ENCODE data around the gene NOP10.

Gene NOP10

DNA sequence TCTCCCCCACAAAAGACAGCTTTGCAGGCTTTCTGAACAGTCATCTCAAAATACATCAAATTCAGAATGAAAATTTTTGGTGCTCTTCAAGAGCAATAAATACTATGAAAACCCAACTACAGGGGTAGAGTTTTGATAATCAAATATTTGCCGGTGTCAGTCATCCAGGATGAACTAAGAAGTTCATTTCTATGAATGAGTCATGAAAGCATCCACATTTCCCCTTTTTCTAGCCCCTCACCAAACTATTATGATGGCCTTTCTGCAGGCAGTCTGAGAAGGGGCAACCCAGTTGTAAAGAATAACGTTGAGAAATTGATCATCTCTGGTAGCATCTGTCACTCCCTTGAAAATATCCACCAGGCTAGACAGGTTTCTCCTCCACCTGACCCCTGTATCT, 27.2 kb upstream of the NOP10 start:
- Histone ChIP-seq H3K4me3 (no peak overlapping the region), H3K27ac (no peak overlapping the region)
- TF ChIP-seq, protein P1, sequence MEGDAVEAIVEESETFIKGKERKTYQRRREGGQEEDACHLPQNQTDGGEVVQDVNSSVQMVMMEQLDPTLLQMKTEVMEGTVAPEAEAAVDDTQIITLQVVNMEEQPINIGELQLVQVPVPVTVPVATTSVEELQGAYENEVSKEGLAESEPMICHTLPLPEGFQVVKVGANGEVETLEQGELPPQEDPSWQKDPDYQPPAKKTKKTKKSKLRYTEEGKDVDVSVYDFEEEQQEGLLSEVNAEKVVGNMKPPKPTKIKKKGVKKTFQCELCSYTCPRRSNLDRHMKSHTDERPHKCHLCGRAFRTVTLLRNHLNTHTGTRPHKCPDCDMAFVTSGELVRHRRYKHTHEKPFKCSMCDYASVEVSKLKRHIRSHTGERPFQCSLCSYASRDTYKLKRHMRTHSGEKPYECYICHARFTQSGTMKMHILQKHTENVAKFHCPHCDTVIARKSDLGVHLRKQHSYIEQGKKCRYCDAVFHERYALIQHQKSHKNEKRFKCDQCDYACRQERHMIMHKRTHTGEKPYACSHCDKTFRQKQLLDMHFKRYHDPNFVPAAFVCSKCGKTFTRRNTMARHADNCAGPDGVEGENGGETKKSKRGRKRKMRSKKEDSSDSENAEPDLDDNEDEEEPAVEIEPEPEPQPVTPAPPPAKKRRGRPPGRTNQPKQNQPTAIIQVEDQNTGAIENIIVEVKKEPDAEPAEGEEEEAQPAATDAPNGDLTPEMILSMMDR (IDR thresholded peaks at IDR 0.05) = no peak
- no peak for DNase-seq (ENCODE audit: low spot score)

DNA sequence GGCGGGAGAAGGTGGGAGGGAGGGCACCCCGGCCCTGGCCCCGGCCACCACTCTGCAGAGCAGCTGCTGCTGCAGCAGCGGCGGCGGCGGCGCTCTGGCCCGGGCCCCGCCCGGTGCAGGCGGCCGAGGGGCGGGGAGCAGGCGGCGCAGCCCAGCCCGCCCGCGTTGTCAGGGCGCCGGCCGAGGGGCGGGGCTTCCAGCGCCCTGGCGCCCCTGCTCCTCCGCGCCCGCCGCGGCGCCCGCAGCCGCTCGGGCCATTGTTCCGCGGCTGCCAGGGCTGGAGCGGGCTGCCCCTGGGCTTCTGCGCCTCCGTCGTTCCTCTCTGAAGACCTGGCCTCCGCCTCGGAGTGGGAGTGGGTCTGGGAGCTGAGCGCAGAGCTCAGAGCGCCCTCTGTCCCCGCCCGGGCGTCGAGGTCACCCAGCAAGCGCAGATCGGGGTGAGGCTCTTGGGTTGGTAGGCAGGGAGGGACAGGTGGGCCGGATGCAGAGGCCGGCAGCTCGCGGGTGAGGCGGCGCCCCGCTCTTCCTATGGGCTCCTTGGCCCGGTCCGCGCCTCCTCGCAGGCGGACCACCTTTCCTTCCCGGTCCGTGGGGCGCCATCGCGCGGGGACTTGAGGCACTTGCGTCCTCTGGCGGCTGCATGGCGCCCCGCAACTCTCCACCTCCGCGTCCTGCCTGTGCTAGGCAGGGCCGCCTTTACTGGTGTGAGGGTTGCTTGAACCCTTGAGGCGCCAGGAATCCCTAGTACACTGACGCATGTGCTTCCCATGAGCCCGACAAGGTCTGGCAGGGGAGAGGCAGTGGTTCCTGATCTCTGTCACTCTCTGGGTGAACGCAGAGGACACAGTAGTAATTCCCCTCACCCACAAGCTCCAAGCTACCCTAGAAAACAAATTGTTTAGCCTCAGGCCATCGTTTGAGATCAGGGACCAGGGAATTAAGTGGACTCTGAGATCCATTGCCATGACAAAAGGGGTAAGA, 24.5 kb upstream of the NOP10 start, which contains the start of gene LPCAT4:
TSS of gene LPCAT4 (minus strand) at position 96 of the 981 bp plus-strand sequence. CDS start 96 bp downstream, outside the sequence.
- DNase-seq (ENCODE audit: low spot score) = peak; percentile 92
- TF ChIP-seq, protein P1 (IDR thresholded peaks at IDR 0.05) = peak; percentile 96
- H3K27ac ChIP-seq = peak within 1 kb of the TSS; percentile 89 to 96
- peak within 1 kb of the TSS; percentile 90 for H3K4me3 ChIP-seq

DNA sequence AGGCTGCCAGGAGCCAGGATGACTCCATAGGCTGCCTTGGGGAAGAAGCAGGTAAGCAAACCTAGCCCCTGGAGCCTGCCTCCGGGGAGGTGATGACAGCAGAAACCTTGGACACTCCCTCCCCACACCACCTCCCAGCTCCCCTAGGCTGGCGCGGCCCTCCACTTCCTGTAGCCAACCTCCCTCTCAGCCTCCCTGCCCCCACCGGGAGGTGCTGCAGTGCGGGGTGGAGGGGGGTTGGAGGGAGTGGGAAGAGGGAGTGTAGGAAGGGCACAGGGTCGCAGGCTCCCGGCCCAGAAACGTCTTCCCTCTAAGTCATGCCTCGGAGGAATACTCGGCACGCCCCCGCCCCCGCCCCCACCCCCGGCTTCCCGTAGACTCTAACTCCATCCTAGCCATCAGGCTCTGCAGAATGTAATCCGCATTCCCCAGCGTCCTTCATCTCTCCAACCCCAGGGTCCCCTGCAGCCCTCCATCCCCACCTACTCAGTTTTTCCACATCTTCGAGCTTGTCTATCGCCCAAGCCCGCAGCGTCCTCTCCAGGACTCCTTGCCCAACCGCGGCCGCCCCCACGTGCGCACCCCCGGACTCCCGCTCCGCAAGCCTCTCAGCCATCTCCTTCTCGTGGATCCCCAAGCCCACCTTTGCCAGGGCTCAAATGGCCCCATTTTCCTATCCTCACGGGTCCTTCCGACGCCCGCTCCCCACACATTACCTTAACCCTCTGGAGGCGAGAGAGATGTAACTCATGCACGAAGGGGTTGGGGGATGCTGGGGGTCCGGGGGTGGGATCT, 23.5 kb upstream of the NOP10 start:
- Histone ChIP-seq H3K27ac (peak overlapping the region in 1 of 2 donors; percentile 96), H3K4me3 (peak overlapping the region; percentile 90)
- DNase-seq (ENCODE audit: low spot score) = peak; percentile 75
- TF ChIP-seq, protein P1 (IDR thresholded peaks at IDR 0.05) = no peak

DNA sequence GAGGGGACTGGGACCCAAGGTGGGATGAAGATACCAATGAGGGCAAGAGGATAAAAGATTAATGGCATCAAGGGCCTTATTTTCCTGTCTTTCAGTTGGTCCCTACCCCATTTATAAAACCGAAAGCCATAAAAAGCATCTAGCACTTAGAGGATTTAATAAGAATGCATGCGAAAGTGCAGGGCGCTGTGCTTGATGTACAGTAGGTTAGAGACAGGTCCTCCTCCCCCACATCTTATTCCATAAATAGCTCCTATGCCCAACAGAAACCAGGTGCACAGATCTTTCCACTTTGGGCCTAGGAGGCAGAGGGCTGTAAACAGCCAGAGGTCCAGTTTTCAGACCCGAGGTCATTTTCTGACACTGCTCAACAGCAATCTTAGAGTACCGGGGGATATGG, 22.9 kb upstream of the NOP10 start:
- no peak for DNase-seq (ENCODE audit: low spot score)
- H3K27ac ChIP-seq = peak overlapping the region in 1 of 2 donors; percentile 96
- TF ChIP-seq, protein P1 (IDR thresholded peaks at IDR 0.05) = no peak
- H3K4me3 ChIP-seq = peak overlapping the region; percentile 90

DNA sequence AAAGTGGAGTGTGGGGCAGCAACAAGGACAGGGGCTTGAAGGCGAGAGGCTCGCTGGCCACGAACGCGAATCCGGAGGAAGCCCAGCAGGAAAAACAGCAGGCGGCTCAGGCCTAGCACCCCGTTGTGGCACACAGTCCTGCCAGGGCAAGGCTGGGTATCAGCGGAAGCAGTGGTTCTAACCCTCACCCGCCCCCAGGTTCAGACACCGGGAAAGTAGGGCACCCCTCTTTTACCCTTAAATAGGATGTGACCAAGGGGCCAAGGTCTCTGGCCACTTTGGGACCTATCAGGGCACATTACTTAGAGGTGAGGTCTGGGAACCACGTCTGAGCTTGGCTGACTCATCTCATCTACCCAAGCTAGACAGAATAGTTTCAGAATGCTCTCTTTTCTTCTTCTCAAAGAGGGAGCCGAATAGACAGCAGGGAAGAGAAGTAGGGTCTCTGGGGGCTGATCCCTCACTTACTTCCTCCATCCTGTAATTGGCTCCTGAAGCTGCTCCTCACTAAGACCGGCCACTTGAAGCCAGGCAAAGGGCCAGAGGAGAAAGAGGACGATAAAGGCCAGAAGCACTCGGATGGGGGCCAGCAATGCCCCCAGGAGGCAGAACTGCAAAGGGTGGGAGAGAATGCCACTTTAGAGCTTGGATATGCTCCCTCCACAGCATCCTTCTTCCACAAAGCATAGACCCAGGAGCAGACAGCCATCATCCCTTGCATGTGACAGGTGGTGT, 22.3 kb upstream of the NOP10 start:
- no peak for DNase-seq (ENCODE audit: low spot score)
- TF ChIP-seq, protein P1 (IDR thresholded peaks at IDR 0.05) = no peak
- no peak overlapping the region for H3K4me3 ChIP-seq
- peak overlapping the region in 1 of 2 donors; percentile 96 for H3K27ac ChIP-seq

DNA sequence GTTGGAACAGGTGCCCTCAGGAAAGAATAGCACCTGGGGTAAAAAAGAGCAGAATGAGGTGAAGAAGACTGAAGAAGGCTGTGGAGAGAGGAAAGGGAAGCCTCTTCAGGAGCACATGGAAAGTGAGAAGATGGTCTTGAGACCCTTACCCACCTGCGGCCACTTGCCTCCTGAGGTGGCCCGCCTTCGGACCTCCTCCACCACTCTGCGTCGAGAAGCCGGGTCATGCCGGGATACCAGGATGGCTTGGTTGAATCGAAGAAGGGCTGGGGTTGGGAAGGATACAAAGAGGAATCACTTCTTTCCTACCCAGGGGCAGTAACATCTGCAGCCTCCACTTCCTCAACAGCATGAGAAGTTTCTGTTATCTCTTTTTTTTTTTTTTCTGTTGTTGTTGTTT, 21.1 kb upstream of the NOP10 start:
- no peak for DNase-seq (ENCODE audit: low spot score)
- Histone ChIP-seq H3K4me3 (no peak overlapping the region), H3K27ac (no peak overlapping the region)
- TF ChIP-seq, protein P1 (IDR thresholded peaks at IDR 0.05) = no peak

Data from coronary artery (tissue), 2 donors.